DMS79 (cell line): Measurements from ENCODE around the gene FOXJ3.

Source experiments
- DNase-seq: peaks from one replicate; lab custom pipeline; 2025; lab: John Stamatoyannopoulos, UW

Gene FOXJ3

GRCh38 chr1:42311138-42311537, 23.9 kb downstream of the FOXJ3 start:
- DNase-seq = no peak

GRCh38 chr1:42306977-42307376, 28.1 kb downstream of the FOXJ3 start:
- no peak for DNase-seq

DNA sequence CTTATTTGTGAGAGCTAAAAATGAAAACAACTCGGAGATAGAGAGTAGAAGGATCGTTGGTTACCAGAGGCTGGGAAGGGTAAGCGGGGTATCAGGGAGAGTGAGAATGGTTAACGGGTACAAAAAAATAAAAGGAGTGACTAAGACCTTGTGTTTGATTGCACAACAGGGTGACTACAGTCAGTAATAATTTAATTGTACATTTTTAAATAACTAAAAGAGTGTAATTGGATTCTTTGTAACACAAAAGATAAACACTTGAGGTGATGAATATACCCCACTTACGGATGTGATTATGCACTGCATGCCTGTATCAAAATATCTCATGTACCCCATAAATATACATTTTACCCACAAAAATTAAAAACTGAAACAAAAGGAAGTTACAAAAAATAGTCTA, 29.4 kb downstream of the FOXJ3 start:
- DNase-seq = no peak

- no peak for DNase-seq
Measured at GRCh38 chr1:42302034-42302433, 33.0 kb downstream of the FOXJ3 start.

- no peak for DNase-seq
Measured at GRCh38 chr1:42298520-42298919, 36.5 kb downstream of the FOXJ3 start.

DNA sequence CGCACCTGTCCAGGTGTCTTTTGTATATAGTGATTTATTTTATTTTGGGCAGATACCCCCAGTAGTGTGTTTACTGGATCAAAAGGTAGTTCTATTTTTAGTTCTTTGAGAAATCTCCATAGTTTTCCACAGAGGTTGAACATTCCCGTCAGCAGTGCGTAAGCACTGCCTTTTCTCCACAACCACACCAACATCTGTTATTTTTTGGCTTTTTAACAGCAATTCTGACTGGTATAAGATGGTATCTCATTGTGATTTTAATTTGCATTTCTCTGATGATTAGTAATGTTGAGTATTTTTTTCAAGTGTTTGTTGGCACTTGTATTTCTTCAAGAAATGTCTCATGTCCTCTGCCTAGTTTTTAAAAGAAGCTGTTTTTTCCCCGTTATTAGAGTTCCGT, 39.2 kb downstream of the FOXJ3 start:
- no peak for DNase-seq

GRCh38 chr1:42290130-42290529, 44.9 kb downstream of the FOXJ3 start:
- DNase-seq = no peak

- DNase-seq = no peak
Measured at GRCh38 chr1:42288311-42288985, 46.6 kb downstream of the FOXJ3 start.

- DNase-seq = no peak
Measured at GRCh38 chr1:42282867-42283583, 52.0 kb downstream of the FOXJ3 start.

DNA sequence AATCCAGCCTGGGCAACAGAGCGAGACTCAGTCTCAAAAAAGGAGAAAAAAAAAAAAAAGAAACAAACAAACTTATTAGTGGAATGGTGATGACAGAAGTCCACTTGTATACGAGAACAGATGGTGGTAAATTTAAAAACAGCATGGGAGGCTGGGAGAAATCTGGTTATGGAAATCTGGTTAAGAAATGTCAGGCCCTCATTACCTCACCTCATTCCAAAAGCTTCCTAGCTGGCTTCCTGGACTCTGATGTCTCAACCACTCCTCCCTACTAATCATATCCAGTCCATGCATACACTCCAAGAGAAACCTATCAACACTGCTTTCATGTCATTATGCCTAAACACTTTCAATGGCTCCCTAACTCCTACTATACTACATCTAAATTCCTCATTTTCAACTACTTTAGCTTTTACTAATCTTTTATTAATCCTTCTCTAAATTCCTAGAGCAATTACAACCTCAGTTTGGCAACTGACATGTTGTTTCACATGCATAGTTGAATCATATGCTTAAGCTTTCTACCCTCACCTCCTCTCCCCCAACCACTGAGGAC, 52.9 kb downstream of the FOXJ3 start:
- DNase-seq = no peak

DNA sequence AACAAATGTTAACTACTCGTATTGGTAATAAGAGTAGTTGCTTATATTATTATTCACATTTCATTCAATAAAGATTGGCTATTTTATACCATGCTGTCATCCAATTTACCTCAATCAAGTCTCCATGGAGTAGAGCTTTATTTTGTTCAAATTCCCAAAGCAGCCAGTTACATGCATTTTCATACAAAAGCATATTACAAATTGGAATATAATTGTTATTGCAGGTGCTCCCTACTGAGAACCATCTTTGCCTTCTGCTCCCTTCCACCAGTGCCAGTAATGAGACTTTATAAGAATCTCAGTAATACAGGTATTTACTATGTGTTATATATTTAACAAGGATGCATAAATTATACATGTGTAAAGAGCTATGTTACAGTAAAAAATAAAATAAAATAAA, 54.2 kb downstream of the FOXJ3 start:
- no peak for DNase-seq

GRCh38 chr1:42279055-42279454, 56.0 kb downstream of the FOXJ3 start:
- DNase-seq = no peak

DNA sequence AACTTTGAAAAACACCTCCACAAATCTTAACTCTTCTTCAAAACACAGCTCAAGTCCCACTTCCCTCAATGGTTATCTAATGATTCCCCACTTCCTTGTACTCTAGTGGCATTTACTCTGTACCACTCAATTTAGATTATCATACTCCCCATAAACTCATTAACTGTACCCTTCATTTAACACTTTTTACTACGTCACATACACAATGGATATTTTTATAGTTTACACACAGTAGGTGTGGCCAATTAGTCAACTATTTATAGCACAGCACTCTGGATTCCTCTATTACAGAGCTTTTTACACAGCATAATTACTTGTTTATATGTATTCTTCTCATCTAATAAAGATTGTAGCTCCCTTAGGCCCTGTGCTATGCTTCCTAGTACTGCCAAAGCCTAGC, 62.1 kb downstream of the FOXJ3 start:
- DNase-seq = no peak

- no peak for DNase-seq
Measured at GRCh38 chr1:42267904-42268303, 67.1 kb downstream of the FOXJ3 start.

- no peak for DNase-seq
Measured at GRCh38 chr1:42266253-42267135, 68.5 kb downstream of the FOXJ3 start.

GRCh38 chr1:42264511-42265190, 70.4 kb downstream of the FOXJ3 start:
- no peak for DNase-seq

GRCh38 chr1:42263019-42263418, 72.0 kb downstream of the FOXJ3 start:
- DNase-seq = no peak

DNA sequence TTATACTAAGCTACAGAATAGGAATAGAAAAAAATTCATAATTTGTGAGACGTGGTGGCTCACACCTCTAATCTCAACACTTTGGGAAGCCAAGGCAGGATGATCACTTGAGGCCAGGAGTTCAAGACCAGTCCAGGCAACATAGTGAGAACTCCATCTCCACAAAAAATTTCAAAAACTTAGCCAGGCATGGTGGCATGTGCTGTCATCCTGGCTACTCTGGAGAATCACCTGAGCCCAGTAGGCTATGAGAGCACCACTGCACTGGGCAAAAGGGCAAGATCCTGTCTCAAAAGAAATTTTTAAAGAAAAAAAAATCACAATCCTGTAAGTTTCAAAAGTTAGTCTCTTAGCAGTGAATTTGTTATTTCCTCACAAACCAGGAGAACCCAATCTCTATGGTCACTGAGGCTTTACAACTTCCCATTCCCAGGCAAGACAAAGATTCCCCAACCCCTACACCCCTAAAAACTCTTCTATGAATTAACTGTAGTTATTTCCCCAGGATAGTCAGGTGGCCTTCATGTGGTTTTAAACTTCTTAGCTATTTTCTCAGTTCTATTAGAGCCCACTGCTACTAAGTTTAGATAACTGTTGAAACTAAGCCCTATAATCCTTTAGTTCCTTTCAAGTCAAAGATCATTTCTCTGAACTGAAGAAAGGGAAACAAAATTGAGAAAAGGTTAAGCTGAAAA, 74.5 kb downstream of the FOXJ3 start:
- DNase-seq = no peak

- no peak for DNase-seq
Measured at GRCh38 chr1:42259739-42260064, 75.3 kb downstream of the FOXJ3 start.

GRCh38 chr1:42259059-42259738, 75.8 kb downstream of the FOXJ3 start:
- no peak for DNase-seq

DNA sequence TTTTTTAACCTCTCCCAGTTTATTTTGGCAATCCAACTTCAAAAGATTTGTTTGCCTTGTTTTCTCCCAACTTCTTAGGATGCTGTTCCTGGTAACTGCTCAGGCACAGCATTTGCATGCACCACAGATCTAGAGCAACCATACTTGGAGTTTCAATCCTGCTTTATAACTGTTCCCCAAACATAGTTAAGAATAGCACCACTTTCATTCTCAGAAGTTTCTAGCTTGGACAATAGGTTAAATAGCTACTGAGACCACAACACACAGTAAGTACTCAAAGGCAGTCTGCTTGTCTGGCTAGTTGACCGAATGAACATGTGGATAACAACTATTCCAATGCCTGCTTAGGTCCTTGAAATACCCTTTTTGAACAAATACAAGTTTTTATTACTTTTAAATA, 76.8 kb downstream of the FOXJ3 start:
- DNase-seq = no peak
